HG02884 (cell line): ENCODE data around the gene CCDC97.
"Not testable (repeated sequence)": the region's sequence is repeated elsewhere in the genome, so short reads cannot be mapped to it uniquely, and the experiment has no call there.

Experiments
- ATAC-seq: cut with Tn5 transposase; IDR thresholded peaks from one replicate; pipeline ENCODE4 v1.9.1; 2021; ENCODE audit warnings: mild to moderate bottlenecking, moderate library complexity; ENCODE audit not compliant: unreplicated experiment

The CCDC97 gene

DNA sequence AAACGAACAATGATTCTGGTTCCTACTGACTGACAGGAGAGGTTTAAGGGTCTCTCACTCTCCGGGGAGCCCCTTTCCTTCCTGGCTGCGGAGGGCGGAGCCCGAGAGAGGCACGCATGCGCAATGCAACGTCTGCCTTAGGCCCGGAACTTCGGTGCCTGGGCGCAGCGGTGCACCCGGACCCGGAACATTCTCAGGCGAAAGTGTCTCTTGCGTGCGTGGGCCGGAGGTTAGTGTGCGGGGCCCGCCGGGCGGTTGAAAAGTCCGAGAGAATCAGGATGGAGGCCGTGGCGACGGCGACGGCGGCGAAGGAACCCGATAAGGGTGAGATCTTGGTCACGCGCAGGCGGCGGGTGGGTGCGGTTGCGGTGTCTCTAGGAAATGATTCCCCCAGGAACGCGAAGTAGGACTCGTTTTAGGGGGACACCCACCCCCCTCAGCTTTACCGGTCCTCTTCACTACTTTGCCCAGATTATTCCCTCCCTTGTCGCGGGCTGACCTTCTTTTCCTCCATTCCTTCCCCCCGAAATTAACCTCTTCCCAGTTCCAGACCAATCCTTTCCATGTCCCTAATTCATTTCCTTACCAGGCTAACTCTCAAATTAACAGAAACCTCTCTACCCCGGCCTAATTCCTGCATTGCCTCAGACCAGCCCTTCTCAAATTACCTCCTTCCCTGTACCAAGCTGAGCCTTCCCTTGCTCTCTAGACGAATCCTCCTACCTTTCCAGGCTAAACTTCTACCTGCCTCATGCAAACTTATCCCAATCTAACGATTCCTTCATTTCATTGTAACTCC is at the start of gene CCDC97:
Gene CCDC97, plus strand, starts transcription at position 140 of the 799 bp plus-strand sequence. Its CDS starts 139 bp downstream, at position 279.
- no peak for ATAC-seq

GRCh38 chr19:41261474-41262190 is 48.3 kb upstream of the CCDC97 start:
- no peak for ATAC-seq

DNA sequence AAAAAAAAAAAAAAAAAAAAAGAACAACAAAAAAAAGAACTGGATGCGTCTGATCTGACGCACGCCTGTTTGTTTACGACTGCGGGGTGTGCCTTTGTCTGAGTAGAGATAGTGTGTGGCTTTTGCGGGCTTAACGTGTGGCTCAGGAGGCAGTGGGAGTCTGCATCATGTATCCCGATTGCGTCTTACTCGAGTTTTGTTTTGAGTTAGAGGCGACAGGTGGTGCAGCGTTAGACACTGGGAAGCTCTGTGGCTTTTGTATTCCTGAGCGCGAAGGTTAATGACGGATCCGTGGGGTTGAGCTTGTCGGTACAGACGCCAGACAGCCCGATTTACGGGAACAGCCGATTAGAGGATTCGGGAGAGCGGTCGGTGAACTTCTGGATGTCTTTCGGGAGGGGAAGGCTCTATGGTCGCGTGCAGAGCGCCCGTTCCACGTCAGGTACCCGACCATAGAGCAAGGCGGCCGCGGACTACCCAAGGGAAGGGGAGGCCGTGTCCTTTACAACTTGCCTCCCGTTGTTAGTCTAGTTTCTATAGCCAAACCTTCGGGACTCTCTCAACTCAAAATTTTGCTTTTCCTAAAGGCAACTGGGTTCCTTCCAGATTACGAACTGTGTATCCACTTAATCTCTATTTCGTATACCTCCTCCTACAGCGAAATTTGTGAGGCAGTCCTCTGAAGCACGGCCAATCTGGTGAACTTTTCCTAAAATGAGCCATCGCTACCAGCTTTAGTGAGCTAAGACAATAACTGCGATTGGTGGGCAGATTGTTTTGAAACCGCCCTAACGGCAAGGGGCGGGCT is 46.7 kb upstream of the CCDC97 start:
- ATAC-seq = peak; percentile 5

DNA sequence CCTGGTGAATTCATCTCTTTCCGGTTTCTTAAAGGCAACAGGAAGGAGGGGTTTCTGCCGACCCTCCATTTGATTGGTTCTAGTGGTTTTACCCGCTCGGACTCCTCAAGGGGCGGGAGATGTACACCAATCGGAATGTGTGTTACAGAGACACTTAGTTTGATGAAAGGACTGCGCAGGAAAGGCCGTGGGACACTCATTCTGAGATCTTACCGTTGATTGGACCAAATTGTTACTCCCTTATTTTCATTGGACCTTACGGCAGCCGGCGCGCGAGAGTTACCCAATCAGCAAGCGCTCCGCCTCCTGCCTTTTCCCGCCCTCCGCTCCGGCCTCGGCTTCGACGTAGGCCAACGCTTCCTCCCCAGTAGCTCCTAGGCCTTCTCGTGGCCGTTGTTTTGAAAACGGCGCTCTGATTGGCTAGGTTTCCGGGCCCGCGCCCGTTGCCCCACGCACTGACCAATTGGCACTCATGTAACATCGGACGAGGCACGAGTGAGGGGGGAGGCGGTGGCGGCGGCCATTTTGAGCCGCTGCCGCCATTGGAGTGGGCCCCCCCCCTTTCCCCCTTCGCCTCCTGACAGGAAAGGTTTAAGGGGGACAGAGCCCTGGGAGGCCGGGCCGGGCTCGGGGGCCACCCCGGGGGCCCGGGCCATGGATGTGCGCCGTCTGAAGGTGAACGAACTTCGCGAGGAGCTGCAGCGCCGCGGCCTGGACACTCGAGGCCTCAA is 46.0 kb upstream of the CCDC97 start, which contains the start of gene HNRNPUL1:
Gene HNRNPUL1, plus strand, starts transcription at position 523 of the 731 bp plus-strand sequence. Its CDS starts 132 bp downstream, at position 655.
- ATAC-seq = peak; percentile 63

GRCh38 chr19:41264581-41265394 is 45.2 kb upstream of the CCDC97 start:
- peak; percentile 1 for ATAC-seq

DNA sequence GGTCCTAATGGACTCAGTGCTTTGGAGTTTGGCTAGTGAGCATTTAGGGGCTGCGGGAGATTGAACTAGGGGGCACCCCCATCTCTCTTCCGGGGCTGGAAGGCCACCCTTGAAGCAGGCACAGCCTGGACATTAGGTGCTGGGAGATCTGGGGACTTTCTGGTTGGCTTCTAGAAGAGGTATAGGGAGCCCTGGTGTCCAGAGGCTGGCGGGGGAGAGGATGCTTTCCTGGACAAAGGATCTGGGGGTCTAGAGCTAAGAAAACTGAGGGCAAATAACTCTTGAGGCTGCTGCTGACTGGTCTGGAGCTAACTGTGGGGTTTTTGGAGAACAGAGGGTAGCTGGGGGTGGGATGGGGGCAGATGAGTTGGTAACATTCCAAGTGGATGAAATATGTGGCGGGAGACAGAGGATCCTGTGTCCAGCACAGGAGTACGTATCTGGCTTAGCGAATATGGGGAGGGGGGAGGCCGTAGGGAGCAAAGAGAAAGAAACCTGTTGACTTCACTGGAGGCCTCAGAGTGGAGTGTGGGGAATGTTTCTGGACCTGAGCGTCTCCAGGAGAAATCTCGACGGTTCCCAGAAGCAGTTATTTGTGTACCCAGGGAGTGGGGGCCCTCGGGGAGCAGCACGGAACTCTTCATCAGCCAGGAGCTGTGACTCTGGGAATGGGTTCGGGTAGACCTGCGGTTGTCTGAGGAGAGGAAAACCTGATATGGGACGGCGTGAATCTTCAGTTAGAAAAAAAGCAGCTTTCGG is 44.4 kb upstream of the CCDC97 start:
- ATAC-seq = no peak

- ATAC-seq = no peak
These were observed 40.9 kb upstream of the CCDC97 start for GRCh38 chr19:41269055-41269454.

- ATAC-seq = no peak
These were observed 40.4 kb upstream of the CCDC97 start for GRCh38 chr19:41269571-41269970.

GRCh38 chr19:41273076-41273475 is 36.9 kb upstream of the CCDC97 start:
- ATAC-seq = no peak

DNA sequence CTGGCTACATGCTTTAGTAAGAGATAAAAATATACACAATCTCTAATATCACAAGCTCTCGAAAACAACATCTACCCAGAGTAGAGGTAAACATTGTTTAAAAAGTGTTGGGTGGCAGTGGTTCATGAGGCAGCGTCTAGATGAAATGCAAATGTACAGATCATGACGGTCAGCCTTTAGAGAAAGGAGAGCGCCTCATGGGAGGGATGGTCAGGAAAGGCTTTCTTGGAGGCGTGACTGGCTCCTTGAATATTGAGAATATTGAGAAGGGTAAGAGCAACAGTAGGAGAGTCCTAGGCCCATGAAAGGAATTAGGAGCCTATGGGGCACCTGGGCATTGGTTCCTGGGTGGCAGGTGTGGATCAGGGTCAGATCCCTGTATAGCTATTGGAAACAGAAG is 35.2 kb upstream of the CCDC97 start:
- ATAC-seq = no peak

DNA sequence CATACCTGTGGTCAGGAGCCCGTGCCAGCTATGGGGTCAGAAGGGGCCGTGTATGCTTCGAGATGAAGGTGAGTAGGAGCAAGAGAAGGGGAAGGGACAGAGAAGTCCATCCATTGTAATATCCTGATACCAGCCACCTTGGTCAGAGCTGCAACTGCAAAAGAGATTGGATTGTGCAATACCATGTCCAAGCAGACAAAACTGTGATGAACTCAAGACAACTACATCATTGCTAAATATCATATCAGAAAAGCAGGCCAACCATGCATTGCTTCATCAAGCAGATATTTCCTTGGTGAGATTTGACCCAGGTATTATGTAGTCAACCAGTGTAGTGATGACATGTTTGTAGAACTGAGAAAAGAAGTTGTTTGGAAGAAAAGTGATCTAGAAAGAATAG is 33.7 kb upstream of the CCDC97 start:
- ATAC-seq = no peak

DNA sequence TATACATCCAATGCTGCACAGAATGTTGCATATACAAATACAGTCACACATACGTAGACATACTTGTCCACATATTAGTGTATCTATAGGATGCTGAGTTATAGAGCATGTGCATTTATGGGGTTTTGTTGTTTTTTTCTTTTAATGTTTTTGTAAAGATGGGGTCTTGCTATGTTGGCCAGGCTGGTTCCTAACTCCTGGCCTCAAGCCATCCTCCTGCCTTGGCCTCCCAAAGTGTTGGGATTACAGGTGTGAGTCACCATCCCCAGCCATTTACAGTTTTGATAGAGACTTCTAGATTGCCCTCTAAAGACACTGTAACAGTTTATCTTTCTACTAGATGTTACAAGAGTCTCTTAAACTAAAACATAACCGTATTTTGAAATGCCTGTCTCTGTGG is 31.5 kb upstream of the CCDC97 start:
- ATAC-seq = no peak

DNA sequence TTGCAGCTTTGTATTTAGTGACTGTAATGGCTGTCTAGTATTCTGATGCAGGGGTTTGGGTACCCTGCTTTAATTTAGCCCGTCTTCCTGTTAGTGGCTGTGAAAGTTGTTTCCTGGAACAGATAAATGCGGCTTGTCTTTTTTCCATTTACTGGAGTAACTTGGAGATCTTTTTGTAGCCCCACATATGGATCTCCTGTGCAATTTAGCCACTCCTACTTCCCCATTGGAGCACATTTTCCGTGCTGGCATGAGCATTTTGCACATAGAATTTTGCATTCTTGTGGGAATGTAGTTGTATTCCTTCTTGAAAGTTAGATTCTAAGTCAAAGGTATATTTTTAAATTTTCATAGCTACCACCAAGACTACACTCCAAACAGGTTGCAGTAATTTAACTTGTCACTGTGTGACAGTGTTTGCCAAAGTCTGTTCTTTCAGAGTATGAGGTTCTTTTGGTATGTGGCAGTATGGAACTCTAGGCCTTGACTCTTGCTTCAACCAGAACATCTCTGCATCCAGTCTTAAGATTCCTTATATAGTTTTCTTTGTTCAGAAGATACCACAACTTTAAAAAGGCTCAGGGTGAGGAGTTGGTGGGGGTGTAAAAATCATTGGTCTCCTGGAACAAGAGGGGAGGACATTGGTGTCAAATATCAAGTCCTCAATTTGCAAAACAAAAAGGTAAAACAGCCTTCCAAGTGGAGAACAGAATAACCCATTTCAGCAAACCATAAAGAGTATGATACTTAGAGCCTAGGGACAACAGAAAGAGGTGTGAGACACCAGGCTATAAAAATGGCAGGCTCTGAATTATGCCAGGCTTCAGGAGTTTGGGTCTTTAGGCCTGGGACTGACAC is 21.1 kb upstream of the CCDC97 start:
- ATAC-seq = no peak

GRCh38 chr19:41289814-41290213 is 20.2 kb upstream of the CCDC97 start:
- ATAC-seq = not testable (repeated sequence)

GRCh38 chr19:41294393-41294792 is 15.6 kb upstream of the CCDC97 start:
- no peak for ATAC-seq

- no peak for ATAC-seq
These were observed 14.5 kb upstream of the CCDC97 start for GRCh38 chr19:41295499-41295898.

DNA sequence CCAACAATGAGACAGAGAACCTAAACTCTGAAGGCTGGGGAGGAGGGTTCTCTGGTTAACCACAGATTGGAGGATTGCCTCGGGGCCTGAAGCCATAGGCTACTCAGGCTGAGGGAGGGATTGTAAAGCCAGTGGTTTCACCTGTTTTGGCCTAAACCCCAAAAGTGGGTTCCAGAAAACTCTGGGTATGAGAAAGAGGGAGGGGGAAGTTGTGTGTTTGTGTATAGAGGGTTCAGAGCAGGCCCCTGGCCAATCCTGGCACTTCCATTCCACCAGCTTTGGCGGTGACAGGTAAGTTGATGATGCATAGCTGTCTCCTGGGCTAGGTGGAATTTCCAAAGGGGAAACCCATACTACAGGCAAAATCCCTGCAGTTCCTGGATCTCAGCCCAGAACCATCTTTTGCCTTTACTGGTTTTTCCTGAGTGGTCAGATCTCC is 13.5 kb upstream of the CCDC97 start:
- no peak for ATAC-seq
